Left renal cortex interstitium (tissue), 4 donors: ENCODE measurements around the gene ARHGAP42. TPM values are rescaled to one million over a fixed set of nuclear protein-coding genes. Genes with fewer than 3 reads are reported as not detected.
"Not testable (repeated sequence)": the region's sequence is repeated elsewhere in the genome, so short reads cannot be mapped to it uniquely, and the experiment has no call there.

Source experiments
- DNase-seq, 4 donors: peaks; one replicate each; pipeline ENCODE4 v3.0.0-alpha.2; 2013; ENCODE audit warnings: low read depth in 4 of 4, low spot score in 2 of 4, missing footprints in 1 of 4
- polyA plus RNA-seq, 4 donors: library from polyadenylated mRNA; unstranded; fragments of 120-200 nt; gene quantifications; one replicate each; pipeline ENCODE4 v1.2.1, GENCODE V29; 2013; ENCODE audit not compliant: insufficient read length in 4 of 4

The ARHGAP42 gene
- polyA plus RNA-seq, 4 donors, result 22.3 to 29.6 (median 28.9) TPM

DNA sequence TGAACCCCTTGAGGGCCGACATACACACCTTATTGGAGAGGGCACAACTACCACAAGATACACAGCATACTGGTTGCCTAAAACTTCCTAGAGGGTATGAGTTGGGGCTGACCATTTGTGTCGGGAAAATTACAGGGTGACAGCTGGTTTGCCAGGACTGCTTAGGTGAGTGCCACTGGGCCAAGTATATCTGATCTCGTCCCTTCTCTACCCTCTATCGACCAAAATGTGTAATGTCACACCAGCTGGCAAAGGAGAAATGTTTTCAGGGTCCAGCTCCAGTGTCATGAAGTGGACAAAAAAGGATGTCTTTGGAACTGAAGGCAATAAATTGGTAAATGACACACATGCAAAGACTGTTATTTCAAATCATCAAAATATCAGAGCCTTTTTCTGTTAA, 316.4 kb downstream of the ARHGAP42 start:
- DNase-seq, result no peak

DNA sequence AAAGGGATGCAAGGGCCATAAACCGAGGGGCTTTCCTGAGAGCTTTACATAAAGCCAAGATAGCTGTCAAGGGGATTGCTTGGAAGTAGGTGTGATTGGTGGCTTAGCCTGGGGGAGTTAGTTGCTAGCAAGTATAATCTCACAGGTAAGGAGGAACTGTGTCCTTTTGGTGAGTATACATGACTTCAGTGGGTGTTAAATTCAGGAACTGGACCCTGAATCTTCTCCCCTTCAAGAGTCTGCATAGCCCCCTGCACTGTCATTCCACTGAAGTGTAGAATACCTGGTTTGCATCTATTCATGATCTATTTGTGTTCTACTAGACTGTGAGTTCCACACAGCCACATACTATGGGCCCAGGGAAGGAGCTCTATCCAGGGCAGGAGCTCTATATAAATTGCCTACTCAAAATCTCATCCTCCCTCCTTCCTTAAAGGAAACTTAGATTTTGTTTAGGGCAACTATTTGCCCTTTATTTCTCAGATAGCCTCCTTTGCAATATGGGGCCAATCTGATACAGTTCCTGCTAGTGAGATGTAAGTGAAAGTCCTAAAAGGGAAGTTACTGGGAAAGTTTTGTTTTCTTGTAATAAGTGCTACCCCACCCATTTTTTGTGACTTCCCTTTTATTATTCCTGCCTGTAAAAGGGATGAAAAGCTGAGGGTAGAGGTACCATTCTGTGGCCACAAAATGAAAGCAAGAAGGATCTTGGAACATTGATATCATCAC, 322.0 kb downstream of the ARHGAP42 start:
- DNase-seq, result no peak

DNA sequence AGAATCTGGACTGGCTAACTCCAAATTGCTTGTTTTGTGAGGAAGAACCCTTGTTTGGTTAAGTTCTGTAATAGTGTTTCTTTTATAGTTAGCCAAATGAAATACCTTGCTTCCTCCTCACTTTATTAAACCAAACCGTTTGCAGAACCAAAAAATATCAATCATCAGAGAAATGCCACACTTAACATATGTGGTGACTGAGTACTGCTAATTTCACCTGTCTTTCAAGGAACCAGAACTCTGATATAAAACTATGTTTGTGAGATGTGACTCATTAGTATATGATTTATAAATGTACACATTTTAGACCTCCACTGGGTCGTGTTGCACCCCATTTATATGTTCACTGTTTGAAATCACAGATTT, 322.6 kb downstream of the ARHGAP42 start:
- no peak for DNase-seq

DNA sequence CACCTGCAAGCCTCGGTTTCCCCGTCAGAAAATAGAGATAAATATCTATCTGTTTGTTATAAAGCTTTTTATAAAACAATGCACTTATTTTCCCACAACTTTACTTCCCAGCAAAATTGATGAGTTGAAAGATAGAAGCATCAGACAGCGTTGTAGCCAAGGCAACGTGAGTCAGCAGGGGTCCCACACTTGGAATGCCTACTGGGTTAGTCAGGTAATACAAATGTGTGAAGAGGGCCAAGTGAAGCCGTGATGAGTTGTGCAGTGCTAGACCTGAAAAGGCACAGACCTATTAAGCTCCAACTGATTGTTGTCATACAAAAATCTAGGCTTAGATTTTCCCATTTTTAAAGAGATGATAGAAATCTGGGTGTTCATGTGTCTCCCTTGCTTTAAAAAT, 323.8 kb downstream of the ARHGAP42 start:
- no peak for DNase-seq

DNA sequence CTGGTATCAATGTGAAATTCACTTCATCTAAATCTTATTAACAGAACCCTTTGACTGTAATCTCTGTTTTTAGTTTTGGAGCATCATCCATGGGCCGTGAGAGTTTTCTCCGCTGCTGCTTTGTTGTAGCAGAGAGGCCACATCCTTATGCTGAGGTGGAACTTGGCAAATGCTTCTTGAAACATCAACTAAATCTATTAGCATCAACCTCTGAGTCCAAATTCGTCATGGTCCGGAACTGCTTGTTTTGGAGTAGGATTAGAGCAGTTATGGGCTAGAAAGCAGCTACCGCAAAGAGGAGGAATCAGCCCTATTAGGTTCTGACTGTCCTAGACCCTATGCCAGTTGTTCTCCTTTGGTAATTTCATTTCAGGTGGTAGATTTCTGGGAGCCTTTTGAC, 324.8 kb downstream of the ARHGAP42 start:
- DNase-seq, result no peak

DNA sequence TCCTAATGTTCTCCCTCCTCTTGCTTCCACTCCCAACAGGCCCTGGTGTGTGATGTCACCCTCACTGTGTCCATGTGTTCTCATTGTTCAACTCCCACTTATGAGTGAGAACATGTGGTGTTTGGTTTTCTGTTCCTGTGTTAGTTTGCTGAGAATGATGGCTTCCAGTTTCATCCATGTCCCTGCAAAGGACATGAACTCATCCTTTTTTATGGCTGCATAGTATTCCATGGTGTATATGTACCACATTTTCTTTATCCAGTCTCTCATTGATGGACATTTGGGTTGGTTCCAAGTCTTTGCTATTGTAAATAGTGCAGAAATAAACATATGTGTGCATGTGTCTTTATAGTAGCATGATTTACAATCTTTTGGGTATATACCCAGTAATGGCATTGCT, 326.6 kb downstream of the ARHGAP42 start:
- not testable (repeated sequence) for DNase-seq

DNA sequence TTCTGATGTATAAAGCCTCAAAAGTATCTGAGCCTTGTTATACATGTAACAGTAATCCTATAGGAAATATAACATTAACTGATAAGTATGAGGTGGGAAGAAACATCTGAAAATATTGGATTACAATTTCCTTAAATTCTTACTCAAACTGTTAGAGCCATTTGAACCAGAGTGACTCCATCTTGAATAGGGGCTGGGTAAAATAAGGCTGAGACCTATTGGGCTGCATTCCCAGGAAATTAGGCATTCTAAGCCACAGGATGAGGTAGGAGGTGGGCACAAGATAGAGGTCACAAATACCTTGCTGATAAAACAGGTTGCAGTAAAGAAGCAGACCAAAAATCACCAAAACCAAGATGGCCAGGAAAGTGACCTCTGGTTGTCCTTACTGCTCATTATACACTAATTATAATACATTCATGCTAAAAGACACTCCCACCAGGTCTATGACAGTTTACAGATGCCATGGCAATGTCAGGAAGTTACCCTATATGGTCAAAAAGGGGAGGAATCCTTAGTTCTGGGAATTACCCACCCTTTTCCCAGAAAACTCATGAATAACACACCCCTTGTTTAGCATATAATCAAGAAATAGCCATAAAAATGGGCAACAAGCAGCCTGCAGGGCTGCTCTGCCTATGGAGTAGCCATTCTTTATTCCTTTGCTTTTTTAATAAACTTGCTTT, 327.7 kb downstream of the ARHGAP42 start:
- no peak for DNase-seq

DNA sequence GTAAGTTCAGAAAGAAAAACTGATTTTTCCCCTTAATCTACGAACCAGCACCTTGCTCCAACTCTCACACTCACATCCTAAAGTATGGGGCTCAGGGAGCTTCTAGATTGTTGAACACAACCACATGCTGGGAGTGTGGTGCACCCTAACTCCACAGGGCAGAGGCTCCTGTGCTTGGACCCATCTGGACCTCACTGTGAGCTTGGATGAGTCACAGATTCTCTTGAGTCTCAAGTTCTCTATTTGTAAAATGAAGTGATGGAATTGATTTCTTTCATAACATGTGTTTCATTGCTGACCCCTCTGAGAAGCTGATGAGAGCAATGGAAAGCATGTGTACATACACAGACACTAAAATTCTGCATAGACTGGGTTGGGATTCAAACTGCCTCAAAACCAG, 332.8 kb downstream of the ARHGAP42 start:
- DNase-seq, result no peak

DNA sequence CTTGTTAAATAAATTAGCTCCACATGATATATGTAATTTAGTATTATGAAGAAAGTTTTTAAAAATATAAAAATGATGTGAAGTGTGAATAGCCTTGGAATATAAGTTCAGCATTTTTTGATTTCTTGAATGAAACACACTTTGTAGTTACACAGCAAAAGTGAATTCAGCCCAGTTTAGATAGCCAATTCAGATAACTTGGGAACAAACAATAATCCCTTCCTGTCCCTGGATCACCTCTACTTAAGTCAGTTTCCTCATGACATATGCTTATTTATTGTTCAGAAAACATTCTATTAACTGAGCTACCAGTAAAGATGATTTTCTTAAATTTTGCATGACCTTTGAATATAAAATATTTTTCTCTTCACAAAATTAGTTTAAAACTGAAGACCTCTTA, 335.2 kb downstream of the ARHGAP42 start:
- no peak for DNase-seq

DNA sequence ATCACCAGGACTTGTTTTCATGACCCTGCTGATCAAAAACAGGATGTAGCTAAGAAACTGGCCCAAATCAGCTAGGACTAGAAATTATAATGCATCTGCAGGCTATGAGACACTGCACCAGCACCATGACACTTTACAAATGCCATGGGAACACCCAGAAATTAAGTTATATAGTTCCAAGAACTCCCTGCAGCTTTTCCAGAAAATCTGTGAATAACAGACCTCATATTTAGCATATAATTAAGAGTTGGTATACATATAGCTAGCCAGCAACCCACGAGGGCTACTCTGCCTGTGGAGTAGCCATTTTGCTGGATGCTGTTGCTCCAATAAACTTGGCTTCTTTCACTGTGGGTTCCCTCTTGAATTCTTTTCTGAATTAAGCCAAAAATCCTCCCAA, 341.6 kb downstream of the ARHGAP42 start:
- DNase-seq, result no peak

DNA sequence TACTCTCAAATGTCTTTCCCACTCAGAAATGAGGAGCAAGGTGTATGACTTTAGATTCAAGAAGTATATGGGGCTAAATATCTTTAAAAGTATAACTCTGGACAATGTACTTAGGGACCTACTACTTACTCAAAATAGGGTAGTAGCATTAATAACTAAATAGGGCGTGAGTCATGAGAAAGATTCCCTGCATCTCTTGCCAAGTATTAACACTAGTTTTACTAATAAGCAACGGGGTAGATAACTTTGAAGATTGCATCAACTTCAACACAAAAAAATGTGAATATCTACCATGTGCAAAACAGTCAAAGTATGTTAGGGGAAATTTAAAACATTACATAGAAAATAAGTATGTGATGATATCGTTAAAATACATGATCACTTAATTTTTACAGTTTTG, 342.9 kb downstream of the ARHGAP42 start:
- no peak for DNase-seq

DNA sequence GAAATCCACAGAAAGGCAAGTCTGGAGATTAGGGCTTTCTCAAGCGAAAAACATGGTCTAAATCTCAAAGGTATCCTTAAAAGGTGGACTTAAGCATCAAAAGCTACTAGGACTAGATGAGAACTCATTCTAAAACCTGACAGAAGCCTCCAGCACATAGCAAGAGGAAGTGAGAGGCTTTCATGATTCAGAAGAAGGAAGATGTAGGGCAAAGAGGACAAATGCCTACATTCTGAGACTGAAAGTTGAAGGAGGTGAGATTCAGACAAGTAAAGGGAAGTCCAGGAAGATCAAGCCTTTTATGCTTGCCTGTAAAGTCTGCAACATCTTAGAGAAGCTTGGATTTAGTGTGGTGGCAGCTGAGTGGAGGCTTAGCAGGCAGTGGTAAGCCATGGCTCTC, 343.6 kb downstream of the ARHGAP42 start:
- DNase-seq, result no peak

DNA sequence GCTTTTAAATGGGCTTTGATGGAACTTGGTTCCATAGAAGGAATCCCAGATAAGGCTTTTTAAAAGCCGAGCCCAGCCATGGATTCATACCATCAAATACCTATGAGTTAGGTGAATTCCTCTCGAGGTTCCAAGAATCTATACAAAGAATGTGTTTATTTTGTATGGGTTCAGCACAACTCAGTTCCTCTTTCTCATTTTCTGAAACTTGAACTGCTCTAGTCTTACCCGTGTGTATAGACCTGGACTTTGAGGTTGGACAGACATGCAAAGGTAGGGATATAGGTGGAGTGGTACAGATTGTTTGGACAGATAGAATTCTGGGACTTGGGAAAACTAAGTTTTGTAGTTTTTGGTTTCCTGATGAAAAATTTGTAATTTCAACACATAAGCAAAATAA, 344.6 kb downstream of the ARHGAP42 start:
- DNase-seq, result no peak

DNA sequence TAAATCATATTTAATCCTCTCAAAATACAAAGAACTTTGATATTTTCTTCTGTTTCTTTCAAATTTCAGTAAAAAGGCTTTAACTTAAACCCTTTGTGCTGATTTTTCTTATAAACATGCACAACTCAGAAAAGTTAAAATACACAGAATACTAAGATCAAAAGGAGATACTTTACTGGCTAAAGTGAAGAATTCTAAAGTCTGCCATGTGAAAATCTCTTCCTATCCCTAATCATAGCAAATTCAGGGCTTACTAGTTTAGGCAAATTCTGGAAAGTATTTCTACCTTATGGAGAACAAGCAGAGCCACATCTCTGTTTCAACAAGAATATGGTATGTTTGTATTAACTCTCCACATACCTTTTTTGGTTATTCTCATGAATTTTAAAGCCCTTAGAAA, 345.9 kb downstream of the ARHGAP42 start:
- no peak for DNase-seq

DNA sequence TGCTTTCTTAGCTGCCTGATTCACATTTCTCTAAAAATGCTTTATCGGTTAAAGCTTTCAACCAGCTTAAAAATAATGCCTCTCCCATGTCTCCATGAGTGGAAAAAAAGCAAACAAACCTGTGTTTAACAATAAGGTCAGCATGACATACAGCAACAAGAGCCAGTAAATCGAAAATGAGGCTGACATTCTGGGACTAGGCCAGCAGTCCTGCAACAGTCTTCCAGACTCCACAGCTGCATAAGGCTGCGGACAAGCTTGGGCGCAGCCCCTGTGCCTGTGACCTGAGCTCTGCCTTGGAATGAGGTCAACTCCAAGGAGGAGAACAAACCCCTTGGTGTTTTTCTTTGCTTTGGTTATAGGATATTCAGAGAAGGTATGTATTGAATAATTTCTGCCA, 347.0 kb downstream of the ARHGAP42 start:
- peak in 3 of 4 donors; percentile 2 to 15 (median 10) for DNase-seq

DNA sequence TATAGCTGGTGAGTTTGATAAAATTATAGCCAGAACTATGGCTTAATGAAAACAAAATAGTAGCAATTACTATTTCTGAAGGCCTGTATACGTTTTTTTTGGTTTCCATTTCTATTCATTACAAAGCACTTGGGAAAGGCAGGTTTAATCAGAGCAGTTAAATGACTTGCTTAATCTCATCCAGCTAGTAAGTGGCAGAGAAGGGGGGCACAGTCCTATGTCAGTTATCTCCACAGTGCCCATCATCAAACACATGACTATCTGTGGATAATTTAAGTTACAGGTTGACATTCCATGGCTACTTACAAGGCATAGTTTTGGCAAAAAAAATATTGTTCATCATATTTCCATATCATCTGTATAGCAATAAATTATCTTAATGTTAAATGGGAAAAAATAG, 348.8 kb downstream of the ARHGAP42 start:
- DNase-seq, result no peak
